OCI-LY1 (cell line): ENCODE data around the gene KCNB1.

ENCODE experiments used
- CTCF ChIP-seq: fragments of 200-600 bp; sonication (generic), shearing (Covaris generic); IDR thresholded peaks from 2 replicates; pipeline ENCODE4 v1.5.1; 2017; ENCODE audit warnings: mild to moderate bottlenecking, antibody characterized with exemption, low read length, moderate library complexity, mixed read lengths
- EZH2 ChIP-seq: fragments of 200-600 bp; sonication (generic), shearing (Covaris generic); IDR thresholded peaks from 2 replicates; pipeline ENCODE4 v1.8.0; 2017; ENCODE audit warnings: borderline replicate concordance, mixed run types, mild to moderate bottlenecking, antibody characterized with exemption, low read length, moderate library complexity, mixed read lengths

DNA sequence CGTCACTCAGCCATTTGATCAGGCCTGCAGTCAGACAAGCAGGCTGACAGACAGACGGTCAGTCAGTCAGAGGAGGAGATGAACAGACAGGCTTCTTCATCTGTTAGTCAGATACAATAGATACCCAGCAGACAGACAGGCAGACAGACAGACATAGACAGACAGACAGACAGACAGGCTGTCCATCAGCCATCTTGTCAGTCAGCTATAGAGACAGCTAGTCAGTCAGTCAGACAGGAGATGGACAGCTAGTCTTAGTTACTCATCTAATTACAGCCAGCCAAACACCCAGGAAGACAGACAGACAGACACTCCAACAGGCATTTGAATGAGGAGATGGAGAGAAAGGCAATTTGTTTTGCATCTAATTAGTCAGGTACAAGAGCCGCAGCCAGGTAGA is 36.4 kb downstream of the KCNB1 start:
- TF ChIP-seq CTCF = no peak
- no peak for TF ChIP-seq EZH2
